Mucosa of rectum (tissue), 2 donors: ENCODE results near the gene TOR1A.
"Not testable (repeated sequence)": the region's sequence is repeated elsewhere in the genome, so short reads cannot be mapped to it uniquely, and the experiment has no call there.

ENCODE experiments used
- H3K27ac ChIP-seq, 2 donors: one replicate each; pipeline ENCODE4 v1.7.0; 2013; ENCODE audit warnings: inconsistent platforms in 2 of 2, low read depth in 2 of 2, low read length in 2 of 2
- H3K27me3 ChIP-seq, 2 donors: one replicate each; pipeline ENCODE4 v1.7.0; 2013; ENCODE audit warnings: low read length in 2 of 2; ENCODE audit not compliant: control insufficient read depth in 2 of 2, insufficient read depth in 2 of 2
- H3K36me3 ChIP-seq, 2 donors: one replicate each; pipeline ENCODE4 v1.7.0; 2013; ENCODE audit warnings: low read length in 2 of 2; ENCODE audit not compliant: control insufficient read depth in 2 of 2, insufficient read depth in 2 of 2
- H3K4me1 ChIP-seq, 2 donors: one replicate each; pipeline ENCODE4 v1.7.0; 2013; ENCODE audit warnings: low read length in 2 of 2, mild to moderate bottlenecking in 1 of 2; ENCODE audit not compliant: control insufficient read depth in 2 of 2, insufficient read depth in 2 of 2
- H3K4me3 ChIP-seq, 2 donors: one replicate each; pipeline ENCODE4 v1.7.0; 2013; ENCODE audit warnings: low read length in 2 of 2
- H3K9ac ChIP-seq, 2 donors: one replicate each; pipeline ENCODE4 v1.7.0; 2013; ENCODE audit warnings: low read length in 2 of 2, low read depth in 1 of 2, mild to moderate bottlenecking in 1 of 2
- H3K9me3 ChIP-seq, 2 donors: one replicate each; pipeline ENCODE4 v1.7.0; 2013; ENCODE audit warnings: low read length in 2 of 2; ENCODE audit not compliant: control insufficient read depth in 2 of 2
- donor health status: healthy.
- donor health status: Normal muscosa, but diverticular disease.

Gene TOR1A

GRCh38 chr9:129776096-129776495 lies 47.8 kb downstream of the TOR1A start:
- H3K4me1 ChIP-seq, H3K27me3 ChIP-seq, H3K4me3 ChIP-seq, H3K9ac ChIP-seq, H3K9me3 ChIP-seq, H3K36me3 ChIP-seq: not testable (repeated sequence)
- peak overlapping the region; percentile 72 to 77 for H3K27ac ChIP-seq

- Histone ChIP-seq H3K4me3 (no peak overlapping the region), H3K4me1 (peaks cover 5 to 9% of the 10 kb centered on the region in 2 donors), H3K9me3 (no peaks in the 10 kb centered on the region), H3K9ac (no peak overlapping the region), H3K36me3 (no peaks in the 10 kb centered on the region), H3K27me3 (no peaks in the 10 kb centered on the region), H3K27ac (no peak overlapping the region)
Measured at GRCh38 chr9:129775448-129775798, 48.5 kb downstream of the TOR1A start.

DNA sequence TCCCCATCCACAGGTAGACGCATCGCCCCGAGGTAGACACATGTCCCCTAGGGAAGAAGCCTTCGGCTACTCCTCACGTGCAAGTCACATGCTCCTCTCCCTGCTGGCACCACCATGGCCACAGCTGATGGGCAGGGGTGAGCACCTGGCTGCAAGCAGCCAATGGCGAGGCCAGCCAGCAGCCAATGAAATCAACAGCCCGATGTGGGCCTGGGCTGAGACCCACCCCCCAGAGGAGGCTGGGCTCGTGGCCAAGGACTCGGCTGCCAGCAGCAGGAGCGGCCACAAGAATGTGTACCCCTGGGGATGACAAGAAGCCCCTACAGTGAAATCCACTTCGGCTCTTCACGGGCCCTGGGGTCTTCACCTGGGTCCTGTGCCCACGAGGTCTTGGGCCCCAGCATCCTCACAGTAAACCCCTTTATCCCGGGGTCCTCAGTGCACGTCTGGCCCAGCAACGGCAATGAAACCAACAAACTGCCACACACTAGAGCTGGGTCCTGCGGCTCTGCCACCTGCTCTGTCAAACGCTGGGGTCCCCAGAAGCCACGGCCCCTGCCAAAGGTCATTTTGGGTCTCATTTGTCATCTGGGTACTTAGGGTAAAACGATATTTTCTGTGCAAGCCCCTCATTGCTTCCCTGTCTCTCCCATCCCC lies 49.0 kb downstream of the TOR1A start:
- no peak overlapping the region for H3K9ac ChIP-seq
- no peaks in the 10 kb centered on the region for H3K36me3 ChIP-seq
- peaks cover 5 to 9% of the 10 kb centered on the region in 2 donors for H3K4me1 ChIP-seq
- H3K9me3 ChIP-seq, result no peaks in the 10 kb centered on the region
- no peak overlapping the region for H3K27ac ChIP-seq
- H3K27me3 ChIP-seq, result no peaks in the 10 kb centered on the region
- H3K4me3 ChIP-seq, result no peak overlapping the region

- H3K27ac ChIP-seq, result no peak overlapping the region
- no peaks in the 10 kb centered on the region for H3K9me3 ChIP-seq
- peaks cover 5 to 9% of the 10 kb centered on the region in 2 donors for H3K4me1 ChIP-seq
- no peak overlapping the region for H3K4me3 ChIP-seq
- H3K9ac ChIP-seq, result no peak overlapping the region
- no peaks in the 10 kb centered on the region for H3K27me3 ChIP-seq
- H3K36me3 ChIP-seq, result no peaks in the 10 kb centered on the region
Measured at GRCh38 chr9:129773262-129774048, 50.5 kb downstream of the TOR1A start.

DNA sequence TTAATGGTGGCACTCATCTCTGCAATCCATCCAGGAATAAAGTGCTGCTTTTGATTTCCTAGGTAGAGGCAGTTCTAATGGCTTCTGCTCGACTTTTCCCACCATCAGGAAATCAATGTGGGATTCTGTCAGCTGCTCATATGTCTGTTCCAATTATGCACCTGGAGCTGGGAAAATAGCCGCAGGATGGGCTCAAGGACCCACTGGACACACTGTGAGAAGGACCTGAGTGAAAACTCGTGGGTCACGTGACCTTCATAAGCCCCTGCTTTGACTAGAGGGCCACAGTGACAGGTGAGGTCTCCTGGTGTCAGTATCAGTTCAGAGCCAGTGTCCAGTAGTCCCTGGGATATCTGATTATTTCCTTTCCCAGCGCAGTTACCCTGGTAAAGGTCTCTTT lies 53.2 kb downstream of the TOR1A start:
- Histone ChIP-seq H3K4me1 (no peaks in the 10 kb centered on the region), H3K4me3 (no peak overlapping the region), H3K9me3 (no peaks in the 10 kb centered on the region), H3K9ac (no peak overlapping the region), H3K27me3 (no peaks in the 10 kb centered on the region), H3K36me3 (no peaks in the 10 kb centered on the region), H3K27ac (no peak overlapping the region)

- H3K9ac ChIP-seq, result no peak overlapping the region
- H3K27me3 ChIP-seq, result no peaks in the 10 kb centered on the region
- H3K27ac ChIP-seq, result no peak overlapping the region
- H3K9me3 ChIP-seq, result no peaks in the 10 kb centered on the region
- no peaks in the 10 kb centered on the region for H3K36me3 ChIP-seq
- H3K4me1 ChIP-seq, result no peaks in the 10 kb centered on the region
- no peak overlapping the region for H3K4me3 ChIP-seq
Measured at GRCh38 chr9:129769669-129770068, 54.3 kb downstream of the TOR1A start.

DNA sequence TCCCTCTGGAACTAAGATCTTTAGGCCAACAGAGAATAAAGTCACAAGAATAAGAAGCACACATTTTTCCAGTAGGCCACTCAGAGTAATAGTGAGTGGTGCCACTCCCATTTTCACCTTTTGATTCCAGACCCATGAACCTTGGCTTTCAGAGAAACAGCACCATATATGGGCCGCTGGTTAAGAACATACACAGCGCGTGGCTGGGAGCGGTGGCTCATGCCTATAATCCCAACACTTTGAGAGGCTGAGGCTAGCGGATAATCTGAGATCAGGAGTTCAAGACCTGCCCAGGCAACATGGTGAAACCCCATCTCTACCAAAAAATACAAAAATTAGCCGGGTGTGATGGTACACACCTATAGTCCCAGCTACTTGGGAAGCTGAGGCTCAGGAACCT lies 55.5 kb downstream of the TOR1A start:
- no peaks in the 10 kb centered on the region for H3K36me3 ChIP-seq
- H3K4me1 ChIP-seq, result peaks cover 0 to 2% of the 10 kb centered on the region in 2 donors
- no peak overlapping the region for H3K9ac ChIP-seq
- H3K4me3 ChIP-seq, result no peak overlapping the region
- no peaks in the 10 kb centered on the region for H3K9me3 ChIP-seq
- no peaks in the 10 kb centered on the region for H3K27me3 ChIP-seq
- no peak overlapping the region for H3K27ac ChIP-seq

GRCh38 chr9:129765764-129766317 lies 58.1 kb downstream of the TOR1A start:
- H3K27ac ChIP-seq, result no peak overlapping the region
- peaks cover 7 to 26% of the 10 kb centered on the region in 2 donors for H3K4me1 ChIP-seq

DNA sequence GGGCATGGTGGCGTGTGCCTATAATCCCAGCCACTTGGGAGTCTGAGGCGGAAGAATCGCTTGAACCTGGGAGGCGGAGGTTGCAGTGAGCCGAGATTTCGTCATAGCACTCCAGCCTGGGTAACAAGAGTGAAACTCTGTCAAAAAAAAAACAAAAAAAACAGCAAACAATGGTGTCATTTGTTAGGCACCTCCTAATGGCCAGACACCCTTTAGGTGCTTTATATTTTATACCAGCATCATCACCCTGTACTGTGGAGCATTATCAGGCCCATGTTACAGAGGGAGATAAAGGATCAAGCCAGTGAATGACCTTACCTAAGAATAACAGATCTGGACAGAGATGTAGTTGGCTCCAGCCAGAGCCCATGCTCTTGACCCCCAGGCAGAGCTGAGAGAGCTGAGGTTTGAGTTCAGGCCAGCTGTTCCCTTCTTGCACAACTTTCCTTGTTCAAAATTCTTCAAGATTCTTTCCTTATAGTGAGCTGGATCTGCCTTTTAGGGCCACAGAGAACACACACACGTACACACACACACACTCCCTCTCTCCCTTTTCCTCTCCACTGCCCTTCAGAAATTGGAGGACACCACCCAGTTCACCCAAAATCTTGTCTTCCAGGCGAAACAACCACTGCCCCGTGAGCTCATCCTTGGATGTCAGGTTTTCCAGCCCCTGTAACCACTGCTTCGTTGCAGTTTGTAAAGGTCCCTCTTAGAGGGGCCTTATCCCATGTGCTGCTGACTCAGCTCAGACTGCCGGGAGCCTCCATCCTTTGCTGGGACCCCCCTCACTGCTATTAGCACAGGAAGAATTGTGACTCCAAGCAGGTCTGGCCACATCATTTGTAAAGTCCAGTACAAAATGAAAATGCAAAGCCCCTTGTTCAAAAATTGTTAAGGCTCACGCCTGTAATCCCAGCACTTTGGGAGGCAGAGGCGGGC lies 60.7 kb downstream of the TOR1A start:
- H3K4me1 ChIP-seq, result peaks cover 7 to 26% of the 10 kb centered on the region in 2 donors
- H3K9ac ChIP-seq, result peak overlapping the region in 1 of 2 donors; percentile 24
- H3K27ac ChIP-seq, result peak overlapping the region; percentile 68 to 89
- H3K36me3 ChIP-seq, result no peaks in the 10 kb centered on the region
- no peak overlapping the region for H3K4me3 ChIP-seq
- no peaks in the 10 kb centered on the region for H3K27me3 ChIP-seq
- H3K9me3 ChIP-seq, result no peaks in the 10 kb centered on the region

More at GRCh38 chr9:129765764-129766317, 58.1 kb downstream of the TOR1A start:
- Histone ChIP-seq H3K36me3 (no peaks in the 10 kb centered on the region), H3K27me3 (no peaks in the 10 kb centered on the region), H3K9ac (no peak overlapping the region), H3K4me3 (no peak overlapping the region), H3K9me3 (no peaks in the 10 kb centered on the region)
